ENCODE data around the gene LCE3C.

- TF ChIP-seq CTCF (IDR thresholded peaks at IDR 0.05; ENCODE audit: low read depth, low read length, poor library complexity, severe bottlenecking), result no peak
- TF ChIP-seq EZH2phosphoT487 (IDR thresholded peaks at IDR 0.05; ENCODE audit: borderline replicate concordance, low read length), result no peak
Observed at GRCh38 chr1:152640351-152640750, 40.3 kb downstream of the LCE3C start.
